Measurements from ENCODE around the gene RTEL1.
"Not testable (repeated sequence)": the region's sequence is repeated elsewhere in the genome, so short reads cannot be mapped to it uniquely, and the experiment has no call there.

The RTEL1 gene

DNA sequence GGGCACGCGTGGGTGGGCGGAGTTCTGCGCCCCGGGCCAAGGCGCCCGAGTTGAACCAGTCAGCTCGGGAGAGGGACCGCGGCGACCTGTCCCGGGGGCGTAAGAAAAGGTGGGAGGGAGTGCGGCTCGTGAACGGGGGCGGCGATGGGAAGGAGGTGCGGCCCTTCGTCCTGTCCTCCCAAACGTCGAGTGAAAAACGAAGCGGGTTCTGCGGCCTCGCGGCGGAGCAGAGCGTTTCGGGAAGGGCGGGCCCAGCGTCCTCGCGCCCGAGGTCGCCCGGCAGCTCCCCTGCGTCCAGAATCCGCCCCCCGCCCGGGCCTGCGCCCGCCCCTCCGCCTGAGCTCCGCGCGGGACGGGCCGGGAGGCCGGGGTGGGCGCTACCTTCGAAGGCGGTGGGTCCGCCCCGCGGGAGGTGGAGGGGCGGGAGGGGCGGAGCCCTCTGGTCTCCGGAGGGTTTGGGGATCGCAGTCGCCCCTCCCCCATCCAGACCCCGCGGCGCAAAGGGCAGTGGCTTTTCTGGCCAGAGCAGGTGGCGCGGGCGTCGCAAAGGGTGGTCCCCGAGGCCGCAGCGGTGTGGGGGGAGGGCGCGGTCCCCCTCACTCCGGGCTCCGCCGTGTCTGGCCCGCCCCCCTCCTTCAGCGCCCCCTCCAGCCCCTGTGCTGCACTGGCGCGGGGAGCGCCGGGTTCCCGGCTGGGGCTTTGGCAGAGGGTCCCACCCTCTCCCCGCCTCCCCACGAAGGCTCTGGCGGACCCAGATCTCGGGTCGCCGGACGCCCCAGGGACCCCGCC lies 5.7 kb upstream of the RTEL1 start:
- DNase-seq = peak; percentile 48

GRCh38 chr20:63653041-63653973 lies 4.8 kb upstream of the RTEL1 start, which contains the start of gene STMN3:
Gene STMN3 (minus strand): TSS chr20:63653424. CDS start chr20:63653345, 79 bp downstream.
- DNase-seq = peak; percentile 89

- DNase-seq = no peak
These were observed 4.0 kb upstream of the RTEL1 start for GRCh38 chr20:63653974-63654668.

- DNase-seq = no peak
These were observed 2.9 kb upstream of the RTEL1 start for GRCh38 chr20:63655249-63655648.

GRCh38 chr20:63656451-63656850 lies 1.7 kb upstream of the RTEL1 start:
- no peak for DNase-seq

GRCh38 chr20:63657260-63657936 lies 714 bp upstream of the RTEL1 start:
- no peak for DNase-seq

DNA sequence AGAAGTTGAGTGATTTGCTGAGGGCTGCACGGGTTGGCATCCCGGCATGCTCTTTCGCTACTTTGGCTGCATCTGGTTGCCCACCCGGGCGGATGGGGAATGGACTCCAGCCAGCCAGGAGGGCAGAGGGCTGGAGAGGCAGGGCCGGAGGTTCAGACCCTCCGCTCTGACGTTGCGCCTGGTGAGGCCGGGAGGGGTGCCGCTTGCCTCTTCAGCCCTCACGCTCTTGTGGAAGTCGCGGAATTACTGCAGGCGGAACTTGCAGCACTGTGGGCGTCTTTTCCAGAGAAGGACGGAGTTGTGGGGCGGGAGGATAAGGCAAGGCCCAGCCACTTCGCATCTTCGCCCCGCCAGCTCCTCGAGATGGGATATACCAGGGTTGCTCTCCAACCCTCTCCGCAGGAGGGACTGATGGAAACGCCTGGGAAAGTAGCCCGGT lies 656 bp downstream of the RTEL1 start:
- no peak for DNase-seq

GRCh38 chr20:63659370-63659769 lies 1.3 kb downstream of the RTEL1 start:
- no peak for DNase-seq

- not testable (repeated sequence) for DNase-seq
These were observed 2.1 kb downstream of the RTEL1 start for GRCh38 chr20:63660174-63660573.

DNA sequence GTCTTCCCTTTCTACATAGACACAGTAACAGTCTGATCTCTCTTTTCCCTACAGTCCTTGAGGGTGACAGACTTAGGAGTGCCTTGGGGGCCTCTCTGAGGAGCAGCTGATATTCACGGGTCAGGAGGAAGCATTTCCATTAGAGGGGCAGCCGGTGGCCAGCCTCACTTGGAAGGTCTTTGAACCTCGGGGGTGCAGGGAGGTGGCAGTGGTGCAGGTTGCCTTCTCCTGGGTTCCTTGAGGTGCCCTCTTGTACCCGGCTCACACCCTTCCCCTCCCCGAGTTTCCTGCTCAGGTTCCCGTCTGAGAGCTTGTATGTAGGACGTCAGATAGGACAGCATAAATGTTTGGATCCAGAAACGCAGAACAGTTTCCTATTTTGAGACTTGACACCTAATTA lies 2.5 kb downstream of the RTEL1 start:
- DNase-seq = no peak

- no peak for DNase-seq
These were observed 3.0 kb downstream of the RTEL1 start for GRCh38 chr20:63661108-63661507.

DNA sequence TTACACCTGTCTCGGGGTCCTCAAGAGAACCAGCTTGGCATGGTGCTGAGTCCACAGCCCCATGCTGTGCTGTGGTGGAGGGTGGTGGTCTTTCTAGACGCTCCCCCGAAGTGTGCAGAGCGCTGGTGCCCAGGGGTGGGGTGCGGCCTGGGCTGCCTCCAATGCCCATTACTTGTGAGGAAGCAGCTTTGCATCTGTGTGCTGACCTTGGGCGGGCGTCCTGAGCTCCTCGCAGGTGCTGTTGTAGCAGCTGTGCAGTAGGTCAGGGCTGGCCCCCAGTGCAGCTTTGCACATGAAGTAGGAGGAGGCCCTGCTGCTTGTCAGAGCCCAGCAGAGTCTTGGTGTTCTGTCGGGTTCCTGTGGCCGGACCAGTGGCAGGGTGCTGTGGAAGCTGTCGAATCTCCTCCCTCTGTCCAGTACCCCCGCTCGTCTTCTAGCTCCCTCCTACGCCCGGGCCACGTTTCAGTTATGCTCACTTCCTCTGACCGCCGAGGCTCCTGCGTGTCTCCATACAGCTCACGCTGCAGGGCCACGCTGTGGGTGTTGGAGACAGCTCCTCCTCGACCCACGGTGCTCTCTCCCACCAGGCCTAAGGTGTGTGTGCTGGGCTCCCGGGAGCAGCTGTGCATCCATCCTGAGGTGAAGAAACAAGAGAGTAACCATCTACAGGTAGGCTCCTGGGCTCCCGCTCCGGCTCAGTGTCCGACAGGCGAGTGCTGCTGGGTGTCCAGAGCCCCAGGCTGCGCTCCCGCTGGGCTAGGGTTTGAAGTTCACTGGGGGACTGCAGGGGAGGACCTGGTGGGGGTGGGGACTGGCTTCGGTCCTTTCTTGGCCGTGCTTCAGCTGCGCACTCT lies 4.1 kb downstream of the RTEL1 start:
- no peak for DNase-seq

DNA sequence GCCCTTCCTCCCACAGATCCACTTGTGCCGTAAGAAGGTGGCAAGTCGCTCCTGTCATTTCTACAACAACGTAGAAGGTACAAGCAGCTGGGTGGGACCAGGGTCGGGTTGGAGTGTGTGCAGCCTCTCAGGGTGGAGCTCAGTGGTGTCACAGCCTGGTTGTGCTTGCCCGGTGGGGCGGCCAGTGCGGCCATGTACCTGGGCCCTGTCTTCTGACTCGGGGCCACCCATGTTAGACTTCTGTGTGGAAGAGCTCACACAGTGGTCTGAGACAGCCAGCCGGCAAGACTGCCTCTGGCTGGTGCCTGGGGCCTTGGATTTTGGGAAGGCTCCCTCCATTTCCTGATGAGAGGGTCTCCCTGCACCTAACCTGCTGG lies 4.7 kb downstream of the RTEL1 start:
- DNase-seq = no peak

DNA sequence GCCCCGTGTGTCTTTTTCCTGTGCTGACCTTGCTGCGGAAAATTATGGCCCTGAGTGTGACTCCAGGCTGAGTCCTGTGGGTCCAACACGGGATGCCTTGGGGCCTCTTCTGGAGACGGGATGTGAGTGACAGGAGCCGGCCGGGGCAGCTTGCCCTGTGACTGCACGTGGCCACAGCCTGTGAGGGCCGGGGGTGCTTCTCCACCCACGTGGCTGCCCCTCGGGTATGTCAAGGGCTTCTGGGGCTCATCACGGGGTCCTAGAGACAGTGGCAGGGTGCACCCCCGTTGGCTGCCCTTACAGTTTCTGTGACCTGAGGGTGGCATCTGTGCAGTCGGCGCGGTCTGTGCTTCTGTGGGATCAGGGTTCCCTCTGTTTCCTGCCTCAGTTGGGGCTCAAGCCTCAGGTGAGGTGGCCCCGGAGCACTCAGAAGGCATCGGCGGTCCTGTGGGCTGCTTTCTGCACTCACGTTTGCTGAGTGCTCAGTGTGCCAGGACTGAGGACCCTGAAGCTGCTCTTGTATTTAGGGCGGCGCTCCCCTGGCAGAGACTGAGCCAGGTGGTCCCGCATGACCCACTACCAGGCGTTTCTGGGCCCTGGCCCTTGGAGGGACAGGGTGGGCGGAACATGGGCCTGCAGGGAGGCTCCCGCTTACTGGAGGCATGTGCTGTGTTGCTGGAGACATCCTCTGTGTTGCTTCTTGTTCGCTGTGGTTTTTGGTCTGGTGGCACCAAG lies 5.4 kb downstream of the RTEL1 start:
- DNase-seq = no peak

- DNase-seq = no peak
These were observed 6.2 kb downstream of the RTEL1 start for GRCh38 chr20:63664143-63664851.

- no peak for DNase-seq
These were observed 6.9 kb downstream of the RTEL1 start for GRCh38 chr20:63664861-63665594.

DNA sequence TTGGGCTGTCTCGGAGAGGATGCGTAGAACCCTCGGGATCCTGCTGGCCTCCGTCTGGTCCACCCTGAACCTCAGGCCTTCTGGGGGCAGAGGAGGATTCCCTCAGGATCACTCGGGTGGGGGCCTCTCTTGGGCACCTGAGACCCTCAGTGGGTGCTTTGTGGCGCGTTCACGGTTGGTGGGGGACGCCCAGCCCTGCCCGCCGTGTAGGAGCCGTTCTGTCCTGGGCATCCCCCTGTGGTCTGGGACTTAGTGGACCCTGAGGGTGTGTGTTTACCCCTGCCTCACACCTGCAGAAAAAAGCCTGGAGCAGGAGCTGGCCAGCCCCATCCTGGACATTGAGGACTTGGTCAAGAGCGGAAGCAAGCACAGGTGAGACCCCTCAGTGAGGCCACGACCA lies 7.6 kb downstream of the RTEL1 start:
- no peak for DNase-seq

- DNase-seq = no peak
These were observed 9.7 kb downstream of the RTEL1 start for GRCh38 chr20:63667858-63668257.

DNA sequence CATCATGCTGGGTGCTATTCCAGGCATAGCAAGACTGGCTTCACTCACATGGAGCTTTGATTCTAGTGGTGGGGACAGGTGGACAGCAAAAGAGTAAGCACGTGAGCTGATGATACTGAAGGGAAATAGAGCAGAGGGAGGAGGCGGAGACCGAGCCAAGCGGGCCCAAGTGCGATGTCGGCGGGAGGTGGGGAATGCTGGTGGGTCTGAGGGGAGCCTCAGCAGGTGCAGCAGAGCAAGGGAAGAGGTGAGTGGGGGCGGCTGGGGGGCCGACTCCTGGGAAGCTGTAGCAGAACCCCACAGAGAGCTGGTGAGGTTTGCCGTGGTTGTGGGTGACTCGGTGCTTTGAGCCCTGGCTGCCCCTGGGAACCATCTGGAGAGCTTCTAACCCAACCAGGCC lies 10.2 kb downstream of the RTEL1 start:
- no peak for DNase-seq

- not testable (repeated sequence) for DNase-seq
These were observed 13.6 kb downstream of the RTEL1 start for GRCh38 chr20:63671695-63672094.

All from GDM1 (cell line).